Measurements from ENCODE around the gene ARID3A.

DNA sequence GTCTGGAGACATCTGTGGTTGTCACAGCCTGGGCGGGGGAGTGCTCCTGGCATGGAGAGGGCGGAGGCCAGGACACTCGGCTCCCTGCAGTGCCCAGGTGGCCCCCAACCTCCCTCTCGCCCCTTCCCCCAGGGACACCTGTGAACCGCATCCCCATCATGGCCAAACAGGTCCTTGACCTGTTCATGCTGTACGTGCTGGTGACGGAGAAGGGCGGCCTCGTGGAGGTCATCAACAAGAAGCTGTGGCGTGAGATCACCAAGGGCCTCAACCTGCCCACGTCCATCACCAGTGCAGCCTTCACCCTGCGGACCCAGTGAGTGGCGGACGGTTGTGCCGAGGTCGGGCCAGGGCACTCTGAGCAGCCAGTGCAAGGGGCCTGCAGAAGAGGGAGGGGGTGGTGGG, 38.3 kb downstream of the ARID3A start:
- TF ChIP-seq ZNF296 (CRISPR knock-in tag; conservative IDR thresholded peaks at IDR 0.05), result no peak
- TF ChIP-seq ZBTB7A (CRISPR knock-in tag; IDR thresholded peaks at IDR 0.05), result no peak

Measured in HepG2 (cell line).